ENCODE results near the gene PHLDB1. TPM values are rescaled to one million over a fixed set of nuclear protein-coding genes. Genes with fewer than 3 reads are reported as not detected.
A peak's percentile ranks its signal among the peaks of the same experiment; 100 is the strongest.
"Not testable (repeated sequence)": the region's sequence is repeated elsewhere in the genome, so short reads cannot be mapped to it uniquely, and the experiment has no call there.

The PHLDB1 gene
- total RNA-seq (100 to 1,000 TPM in 1 of 2 donors, 10 to 100 TPM in 1; 95.9 to 102 TPM), polyA plus RNA-seq (ENCODE audit: insufficient read depth, low read depth, low replicate concordance) (51.1 TPM)
- long read RNA-seq, donor 1, full-length matches to known transcripts: 5 of 5 reads
- long read RNA-seq, donor 1, partial matches to known transcripts: 0 of 5 reads
- long read RNA-seq, donor 1, other reads (novel, unspliced or antisense): 0 of 5 reads
- long read RNA-seq, donor 2, partial matches to known transcripts: 0 of 5 reads
- long read RNA-seq, donor 2, other reads (novel, unspliced or antisense): 0 of 5 reads

GRCh38 chr11:118607401-118608359, at the start of gene PHLDB1:
Gene PHLDB1, plus strand, starts transcription at chr11:118607615. Its CDS starts 6,222 bp downstream, at chr11:118613837.
- H3K4me1 ChIP-seq: peaks cover 45% of the 10 kb centered on the region
- WGBS, 2 donors: 0 to 1% methylated on average over 28 to 66 of the region's 72 CpGs

GRCh38 chr11:118560806-118561205, 46.6 kb upstream of the PHLDB1 start:
- 88 to 92% methylated on average over 4 of the region's 4 CpGs for WGBS, 2 donors
- intact Hi-C loops (cut with DNase I; ENCODE audit: low total_unique reads): no loop called here
- H3K27ac ChIP-seq: no peak overlapping the region
- H3K27me3 ChIP-seq: no peaks in the 10 kb centered on the region
- no peak for TF ChIP-seq CTCF (IDR thresholded peaks at IDR 0.05)
- no peak for TF ChIP-seq POLR2A (IDR thresholded peaks at IDR 0.05)
- DNase-seq: no peak
- H3K9me3 ChIP-seq: no peaks in the 10 kb centered on the region
- H3K36me3 ChIP-seq (ENCODE audit: low read depth, missing control alignments): no peaks in the 10 kb centered on the region
- H3K4me1 ChIP-seq: peaks cover 6% of the 10 kb centered on the region
- H3K4me3 ChIP-seq: no peak overlapping the region

More at GRCh38 chr11:118607401-118608359, at the start of gene PHLDB1:
- H3K4me3 ChIP-seq: peak within 1 kb of the TSS; percentile 63 to 87
- no peaks in the 10 kb centered on the region for H3K27me3 ChIP-seq
- no peaks in the 10 kb centered on the region for H3K36me3 ChIP-seq (ENCODE audit: low read depth, missing control alignments)
- peak in 1 of 3 experiments; percentile 36 for TF ChIP-seq CTCF (IDR thresholded peaks at IDR 0.05)
- TF ChIP-seq POLR2A (IDR thresholded peaks at IDR 0.05): no peak
- H3K27ac ChIP-seq: peak within 1 kb of the TSS; percentile 91 to 97
- H3K9me3 ChIP-seq: no peaks in the 10 kb centered on the region
- peak; percentile 70 for DNase-seq
- intact Hi-C loops (cut with DNase I; ENCODE audit: low total_unique reads): no loop called here

GRCh38 chr11:118565051-118565450, 42.4 kb upstream of the PHLDB1 start:
- H3K4me1 ChIP-seq: peaks cover 6% of the 10 kb centered on the region
- WGBS, 2 donors: 15% methylated on average over 5 of the region's 5 CpGs
- H3K9me3 ChIP-seq: no peaks in the 10 kb centered on the region
- no peaks in the 10 kb centered on the region for H3K27me3 ChIP-seq
- peak overlapping the region in 1 of 2 donors; percentile 75 for H3K27ac ChIP-seq
- intact Hi-C loops (cut with DNase I; ENCODE audit: low total_unique reads): no loop called here
- no peak for TF ChIP-seq CTCF (IDR thresholded peaks at IDR 0.05)
- TF ChIP-seq POLR2A (IDR thresholded peaks at IDR 0.05): no peak
- no peaks in the 10 kb centered on the region for H3K36me3 ChIP-seq (ENCODE audit: low read depth, missing control alignments)
- peak; percentile 33 for DNase-seq
- H3K4me3 ChIP-seq: peak overlapping the region; percentile 63 to 65

GRCh38 chr11:118569670-118570069, 37.7 kb upstream of the PHLDB1 start:
- no peaks in the 10 kb centered on the region for H3K9me3 ChIP-seq
- no peaks in the 10 kb centered on the region for H3K36me3 ChIP-seq (ENCODE audit: low read depth, missing control alignments)
- WGBS, 2 donors: 94 to 96% methylated on average over 2 of the region's 2 CpGs
- H3K27me3 ChIP-seq: no peaks in the 10 kb centered on the region
- no peak for DNase-seq
- H3K4me3 ChIP-seq: no peak overlapping the region
- TF ChIP-seq POLR2A (IDR thresholded peaks at IDR 0.05): no peak
- no peak overlapping the region for H3K27ac ChIP-seq
- intact Hi-C loops (cut with DNase I; ENCODE audit: low total_unique reads): no loop called here
- peaks cover 9% of the 10 kb centered on the region for H3K4me1 ChIP-seq

GRCh38 chr11:118570787-118571186, 36.6 kb upstream of the PHLDB1 start:
- 75 to 95% methylated on average over 1 of the region's 1 CpG for WGBS, 2 donors

GRCh38 chr11:118571701-118572060, 35.7 kb upstream of the PHLDB1 start:
- Histone ChIP-seq H3K27ac (peak overlapping the region; percentile 96 to 99), H3K4me3 (peak overlapping the region; percentile 88 to 98)
- H3K4me1 ChIP-seq; intact Hi-C loops (cut with DNase I; ENCODE audit: low total_unique reads); H3K9me3 ChIP-seq; H3K36me3 ChIP-seq (ENCODE audit: low read depth, missing control alignments); H3K27me3 ChIP-seq: not testable (repeated sequence)
- 4 to 6% methylated on average over 15 of the region's 15 CpGs for WGBS, 2 donors
- peak; percentile 24 for DNase-seq

More at GRCh38 chr11:118570787-118571186, 36.6 kb upstream of the PHLDB1 start:
- intact Hi-C loops (cut with DNase I; ENCODE audit: low total_unique reads): no loop called here
- H3K27ac ChIP-seq: no peak overlapping the region
- no peaks in the 10 kb centered on the region for H3K27me3 ChIP-seq
- no peak for DNase-seq
- H3K36me3 ChIP-seq (ENCODE audit: low read depth, missing control alignments): no peaks in the 10 kb centered on the region
- peaks cover 6% of the 10 kb centered on the region for H3K4me1 ChIP-seq
- TF ChIP-seq CTCF (IDR thresholded peaks at IDR 0.05): no peak
- TF ChIP-seq POLR2A (IDR thresholded peaks at IDR 0.05): no peak
- H3K4me3 ChIP-seq: no peak overlapping the region
- no peaks in the 10 kb centered on the region for H3K9me3 ChIP-seq
